Ovary (tissue), 3 donors: ENCODE results near the gene SOSTDC1.

Experiments used
- EP300 ChIP-seq: sonication (generic); formaldehyde crosslinking; IDR thresholded peaks from one replicate; pipeline ENCODE4 v1.6.1; 2017; ENCODE audit warnings: antibody characterized with exemption
- POLR2A ChIP-seq: fragments of 450-650 bp; IDR thresholded peaks from one replicate; pipeline ENCODE4 v1.6.1; 2017; ENCODE audit warnings: antibody characterized with exemption, mild to moderate bottlenecking, moderate library complexity
- TF ChIP-seq, protein P1 (sequence below), 3 donors: fragments of 450-650 bp in 2 of 3; fragments of 200-600 bp in 1 of 3; IDR thresholded peaks; one replicate each; pipeline versions ENCODE4 v1.5.1 to v1.8.0; 2016 to 2022; ENCODE audit warnings: antibody characterized with exemption in 3 of 3, mild to moderate bottlenecking in 1 of 3
- donor health status: DM: no; HTN: no; CAD: no.

DNA sequence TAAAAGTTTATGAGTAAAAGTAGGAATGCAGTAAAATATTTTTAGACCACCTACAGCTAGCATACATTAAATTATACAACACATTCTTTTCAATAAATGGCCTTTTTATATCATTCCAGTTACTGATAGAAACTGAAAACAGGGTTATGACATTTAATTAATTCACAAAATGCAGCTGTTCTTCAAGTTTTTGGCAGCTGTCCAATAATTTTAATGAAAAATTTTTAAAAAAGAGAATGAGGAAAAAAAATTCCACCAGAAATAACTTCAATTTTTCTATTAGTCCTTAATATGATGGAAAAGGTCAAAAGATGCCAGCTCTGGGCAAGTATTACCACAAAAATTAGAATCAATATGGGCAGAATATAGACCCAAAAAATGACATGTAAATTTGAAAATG, 49.2 kb upstream of the SOSTDC1 start:
- TF ChIP-seq EP300 (no peak), POLR2A (no peak)
- TF ChIP-seq, protein P1, sequence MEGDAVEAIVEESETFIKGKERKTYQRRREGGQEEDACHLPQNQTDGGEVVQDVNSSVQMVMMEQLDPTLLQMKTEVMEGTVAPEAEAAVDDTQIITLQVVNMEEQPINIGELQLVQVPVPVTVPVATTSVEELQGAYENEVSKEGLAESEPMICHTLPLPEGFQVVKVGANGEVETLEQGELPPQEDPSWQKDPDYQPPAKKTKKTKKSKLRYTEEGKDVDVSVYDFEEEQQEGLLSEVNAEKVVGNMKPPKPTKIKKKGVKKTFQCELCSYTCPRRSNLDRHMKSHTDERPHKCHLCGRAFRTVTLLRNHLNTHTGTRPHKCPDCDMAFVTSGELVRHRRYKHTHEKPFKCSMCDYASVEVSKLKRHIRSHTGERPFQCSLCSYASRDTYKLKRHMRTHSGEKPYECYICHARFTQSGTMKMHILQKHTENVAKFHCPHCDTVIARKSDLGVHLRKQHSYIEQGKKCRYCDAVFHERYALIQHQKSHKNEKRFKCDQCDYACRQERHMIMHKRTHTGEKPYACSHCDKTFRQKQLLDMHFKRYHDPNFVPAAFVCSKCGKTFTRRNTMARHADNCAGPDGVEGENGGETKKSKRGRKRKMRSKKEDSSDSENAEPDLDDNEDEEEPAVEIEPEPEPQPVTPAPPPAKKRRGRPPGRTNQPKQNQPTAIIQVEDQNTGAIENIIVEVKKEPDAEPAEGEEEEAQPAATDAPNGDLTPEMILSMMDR (IDR thresholded peaks at IDR 0.05) = no peak
